Effector CD8-positive, alpha-beta T cell (primary cell): ENCODE measurements around the gene AGK.
A peak's percentile ranks its signal among the peaks of the same experiment; 100 is the strongest.
"Not testable (repeated sequence)": the region's sequence is repeated elsewhere in the genome, so short reads cannot be mapped to it uniquely, and the experiment has no call there.

Experiments
- DNase-seq: peaks from one replicate; lab custom pipeline; 2025; lab: John Stamatoyannopoulos, UW

Gene AGK

GRCh38 chr7:141679014-141679413 lies 127.8 kb downstream of the AGK start:
- DNase-seq: no peak

GRCh38 chr7:141685285-141686023 lies 134.2 kb downstream of the AGK start:
- DNase-seq: no peak

- no peak for DNase-seq
Measured at GRCh38 chr7:141686074-141686473, 134.9 kb downstream of the AGK start.

- DNase-seq: no peak
Measured at GRCh38 chr7:141686670-141687069, 135.5 kb downstream of the AGK start.

GRCh38 chr7:141688043-141688442 lies 136.8 kb downstream of the AGK start:
- DNase-seq: no peak

GRCh38 chr7:141689072-141689825 lies 138.0 kb downstream of the AGK start:
- DNase-seq: not testable (repeated sequence)

- DNase-seq: no peak
Measured at GRCh38 chr7:141691540-141691939, 140.3 kb downstream of the AGK start.

GRCh38 chr7:141691961-141692360 lies 140.8 kb downstream of the AGK start:
- no peak for DNase-seq

GRCh38 chr7:141693082-141693481 lies 141.9 kb downstream of the AGK start:
- no peak for DNase-seq

- DNase-seq: no peak
Measured at GRCh38 chr7:141695803-141696289, 144.6 kb downstream of the AGK start.

GRCh38 chr7:141696348-141696747 lies 145.1 kb downstream of the AGK start:
- no peak for DNase-seq

- DNase-seq: no peak
Measured at GRCh38 chr7:141697211-141697871, 146.1 kb downstream of the AGK start.

GRCh38 chr7:141698247-141699015 lies 147.2 kb downstream of the AGK start:
- no peak for DNase-seq

- DNase-seq: no peak
Measured at GRCh38 chr7:141699860-141700259, 148.7 kb downstream of the AGK start.

- no peak for DNase-seq
Measured at GRCh38 chr7:141700296-141700847, 149.2 kb downstream of the AGK start.

- DNase-seq: peak; percentile 5
Measured at GRCh38 chr7:141700848-141701371, 149.7 kb downstream of the AGK start.

GRCh38 chr7:141701489-141702046 lies 150.4 kb downstream of the AGK start:
- DNase-seq: peak; percentile 61

GRCh38 chr7:141702047-141702567 lies 150.9 kb downstream of the AGK start, which contains the start of gene DENND11:
TSS of gene DENND11 (minus strand) at chr7:141702166. CDS start at chr7:141702153, 13 bp downstream.
- DNase-seq: peak; percentile 37

- DNase-seq: no peak
Measured at GRCh38 chr7:141702892-141703291, 151.7 kb downstream of the AGK start.

GRCh38 chr7:141704112-141704511 lies 152.9 kb downstream of the AGK start:
- no peak for DNase-seq

- DNase-seq: no peak
Measured at GRCh38 chr7:141704741-141705140, 153.5 kb downstream of the AGK start.
